COR-L47 (cell line): ENCODE results near the gene HOXA5.
A peak's percentile ranks its signal among the peaks of the same experiment; 100 is the strongest.

ENCODE experiments used
- DNase-seq: peaks from one replicate; lab custom pipeline; 2025; lab: John Stamatoyannopoulos, UW

The HOXA5 gene

GRCh38 chr7:27117887-27118491 lies 25.5 kb downstream of the HOXA5 start:
- DNase-seq: no peak

DNA sequence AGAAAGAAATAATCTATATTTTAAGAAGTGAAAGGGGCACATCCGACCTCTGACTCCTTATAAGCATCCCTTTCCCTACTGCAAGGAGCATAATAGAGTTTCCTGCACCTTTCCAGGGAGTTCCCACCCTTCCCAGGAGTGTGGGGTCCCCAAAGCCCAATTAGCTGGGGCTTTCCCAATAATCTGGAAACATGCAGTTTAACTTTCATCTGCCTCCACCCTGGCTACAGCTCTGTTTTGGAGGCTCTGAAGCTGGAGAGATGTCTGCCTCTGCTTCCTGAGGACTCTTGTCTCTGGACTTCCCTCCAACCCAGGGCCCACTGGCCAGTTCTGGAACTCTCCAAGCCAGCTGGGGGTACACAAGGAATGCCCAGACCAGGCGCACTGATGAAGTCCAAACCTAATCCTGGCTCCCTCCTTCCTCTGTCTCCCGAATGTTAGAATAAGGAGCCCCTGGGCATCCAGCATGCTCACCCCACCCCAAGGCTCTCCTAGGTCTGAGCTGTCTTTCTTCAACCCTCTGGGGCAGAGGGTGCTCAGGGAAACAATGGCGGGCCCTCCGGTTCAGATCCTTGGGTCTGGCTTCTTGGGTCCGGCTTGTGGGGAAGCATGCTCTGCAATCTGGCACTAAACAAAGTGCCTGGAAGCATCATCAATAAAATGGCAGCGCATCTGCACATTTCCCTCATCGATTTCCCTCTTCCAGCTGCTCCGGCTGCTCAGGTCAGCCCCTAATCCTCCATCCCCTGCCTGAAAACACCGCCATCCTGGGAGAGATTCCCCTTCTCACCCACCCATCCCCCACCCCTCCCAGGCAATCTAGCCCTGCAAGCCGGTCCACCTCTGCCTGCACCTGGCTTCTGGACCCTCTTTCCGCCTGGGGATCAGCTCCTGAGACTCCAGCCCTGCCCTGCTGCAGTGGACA lies 26.3 kb downstream of the HOXA5 start:
- no peak for DNase-seq

- DNase-seq: no peak
Measured at GRCh38 chr7:27116031-27116961, 27.2 kb downstream of the HOXA5 start.

DNA sequence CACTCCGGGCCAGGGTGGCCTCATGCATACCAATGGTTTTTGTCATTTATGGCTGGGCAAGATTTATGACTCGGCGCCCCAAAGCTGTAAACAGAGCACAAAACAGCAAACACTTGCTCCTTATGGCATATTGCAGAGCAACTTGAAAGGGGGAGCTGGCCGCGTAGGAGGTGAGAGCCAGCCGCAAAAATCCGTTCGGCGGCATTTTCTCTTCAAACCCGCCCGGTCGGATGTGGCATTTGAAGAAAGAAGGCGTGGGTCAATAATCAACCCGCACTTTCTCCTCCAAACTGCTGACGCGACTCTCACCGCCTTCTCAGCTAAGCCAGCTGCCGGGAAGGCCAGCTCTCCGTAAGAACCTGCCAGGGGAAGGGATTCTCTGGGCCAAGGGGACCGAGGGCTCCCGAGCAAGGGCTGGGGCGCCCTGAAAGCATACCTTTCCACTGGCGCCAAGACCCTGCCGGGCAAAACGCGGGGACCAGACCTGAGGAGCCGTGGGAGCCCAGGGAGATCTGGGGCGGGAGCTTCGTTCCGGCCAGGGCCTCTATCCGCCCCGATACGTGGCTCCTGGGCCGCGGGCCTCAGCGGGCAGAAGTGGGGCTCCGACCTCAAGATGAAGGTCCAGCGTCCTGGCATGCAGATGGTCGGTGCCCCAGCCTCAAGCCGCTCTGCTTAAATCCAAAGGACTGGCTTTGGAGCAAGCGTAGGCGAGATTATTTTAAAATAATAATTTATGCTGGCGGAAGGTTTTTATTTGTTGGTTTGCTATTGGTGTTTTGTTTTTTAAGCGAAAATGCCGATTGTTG lies 28.1 kb downstream of the HOXA5 start:
- no peak for DNase-seq

DNA sequence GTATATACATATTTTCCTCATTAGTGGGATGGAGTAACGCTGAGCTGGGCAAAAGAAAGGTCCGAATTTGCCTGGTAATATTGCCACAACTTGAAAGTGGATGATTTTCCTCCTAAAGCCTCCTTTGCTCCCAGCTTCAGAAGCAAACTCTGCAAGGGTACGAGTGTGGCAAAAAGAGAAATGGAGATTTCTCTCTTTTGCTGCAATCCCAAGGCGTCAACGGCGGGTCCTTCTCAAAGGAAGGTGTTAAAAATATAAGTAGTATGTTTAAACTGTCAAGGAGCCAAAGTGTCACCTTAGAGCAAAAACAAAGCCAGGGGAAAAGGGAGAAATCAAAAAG lies 28.6 kb downstream of the HOXA5 start:
- DNase-seq: no peak

- peak; percentile 50 for DNase-seq
Measured at GRCh38 chr7:27113991-27114769, 29.3 kb downstream of the HOXA5 start.

- DNase-seq: no peak
Measured at GRCh38 chr7:27112955-27113949, 30.2 kb downstream of the HOXA5 start.

DNA sequence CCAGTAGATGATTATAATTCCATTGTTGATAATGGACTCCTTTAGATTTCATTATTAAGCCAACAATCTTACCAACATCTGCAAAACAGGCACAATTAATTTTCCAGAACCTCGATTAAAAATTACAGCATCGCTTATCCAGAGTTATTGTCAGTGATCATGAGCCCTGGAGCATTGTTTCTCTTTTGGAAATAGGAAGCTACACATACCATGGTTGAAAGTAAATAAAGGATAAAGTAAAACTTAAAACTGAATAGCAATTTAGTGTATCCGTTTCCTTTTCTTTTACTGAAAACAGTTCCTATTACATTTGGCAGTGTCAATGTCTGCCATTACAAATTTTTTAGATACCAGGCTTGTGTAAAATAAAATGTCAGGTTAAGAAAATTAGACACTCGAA lies 31.1 kb downstream of the HOXA5 start:
- no peak for DNase-seq

DNA sequence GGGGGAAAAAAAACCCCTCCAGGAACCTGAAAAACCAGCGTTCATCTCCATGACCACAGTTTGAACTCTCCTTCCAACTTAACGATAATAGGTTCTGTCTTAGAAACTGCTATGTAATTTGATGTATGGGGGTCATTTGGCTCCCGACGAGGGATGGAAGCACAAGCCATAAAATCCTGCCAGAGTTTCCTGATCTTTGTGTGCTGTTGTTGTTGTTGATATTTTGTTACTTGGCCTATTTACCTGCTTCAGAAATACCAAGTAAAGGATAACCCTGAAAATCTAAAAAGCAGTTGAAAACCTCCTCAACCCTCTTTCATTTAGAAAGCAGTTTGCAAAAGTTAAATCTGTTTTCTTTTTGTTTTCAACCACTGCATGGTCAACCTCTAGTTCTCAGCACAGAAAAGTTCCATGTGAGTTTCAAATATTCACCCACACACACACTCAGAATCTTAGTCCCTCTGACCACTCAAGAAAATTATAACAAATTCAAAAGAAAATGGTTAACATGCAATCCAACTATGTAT lies 31.7 kb downstream of the HOXA5 start:
- DNase-seq: no peak

DNA sequence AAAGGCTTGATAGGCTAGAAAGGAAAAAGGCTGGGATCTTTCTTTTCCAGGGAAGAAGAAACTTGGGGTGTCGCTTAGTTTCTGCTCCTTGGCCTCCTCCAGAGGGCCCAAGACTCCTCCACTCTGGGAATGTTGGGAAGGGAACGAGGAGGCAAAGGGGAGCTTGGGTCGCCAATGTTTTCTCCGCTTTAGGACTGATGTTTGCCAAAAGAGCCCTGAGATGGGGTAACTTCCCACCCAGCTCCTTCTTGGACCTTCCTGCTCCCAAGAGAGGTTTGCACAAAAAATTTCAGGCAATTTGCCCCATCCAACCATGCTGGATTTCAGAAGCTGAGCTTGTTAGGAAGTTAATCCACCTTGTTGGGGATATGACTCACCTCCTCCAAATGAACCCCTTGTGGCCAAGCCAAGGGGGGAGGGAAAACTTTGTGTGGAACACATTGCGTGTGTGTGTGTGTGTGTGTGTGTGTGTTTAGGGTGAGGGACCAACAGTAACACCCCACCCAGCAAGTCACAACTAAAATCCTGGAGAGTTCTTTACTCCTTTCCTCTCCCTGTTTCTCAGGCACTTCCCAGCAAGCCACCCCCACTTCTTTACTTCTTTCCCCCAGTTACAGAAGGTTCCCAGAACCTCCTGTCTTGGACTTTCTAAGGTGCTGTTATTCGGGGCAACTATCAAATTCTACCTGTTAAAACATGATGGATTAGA lies 32.3 kb downstream of the HOXA5 start:
- no peak for DNase-seq

DNA sequence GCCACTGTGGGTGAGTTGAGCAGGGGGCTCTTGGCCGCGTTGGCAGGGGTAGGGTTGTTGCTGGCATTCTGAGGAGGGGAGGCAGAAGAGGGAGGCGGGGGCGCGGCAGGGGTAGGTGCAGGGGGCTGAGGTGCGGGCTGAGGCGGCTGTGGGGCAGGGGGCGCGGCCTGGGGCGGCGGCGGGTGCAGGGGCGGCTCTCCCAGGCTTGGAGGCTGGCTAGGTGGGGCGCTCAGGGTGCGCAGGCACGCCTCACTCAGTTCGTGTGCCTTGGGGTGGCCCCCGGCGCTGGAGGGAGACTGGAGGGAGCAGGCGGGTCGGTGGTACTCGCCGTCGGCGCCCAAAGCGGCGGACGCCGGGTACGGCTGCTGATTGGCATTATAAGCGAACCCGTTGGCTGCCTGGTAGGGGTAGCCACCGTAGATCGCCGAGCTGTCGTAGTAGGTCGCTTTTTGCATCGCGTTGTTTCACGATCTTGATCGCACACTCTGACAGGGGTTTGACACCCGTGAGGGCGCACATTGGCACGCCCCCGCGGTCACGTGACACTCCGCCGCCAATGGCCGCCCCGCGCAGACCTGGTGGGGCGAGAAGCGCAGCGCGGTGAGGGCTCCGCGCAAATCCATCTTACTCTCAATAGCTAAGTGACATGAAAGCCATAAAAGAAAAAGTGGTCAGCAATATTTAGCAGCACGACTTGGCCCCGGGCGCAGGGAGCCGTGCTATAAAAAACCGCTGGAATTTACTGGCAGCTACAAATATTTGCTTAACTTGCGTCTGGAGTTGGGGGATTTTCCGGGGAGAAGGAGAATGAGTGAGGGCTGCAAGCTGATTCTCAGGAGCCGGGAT lies 33.1 kb downstream of the HOXA5 start:
- DNase-seq: no peak

DNA sequence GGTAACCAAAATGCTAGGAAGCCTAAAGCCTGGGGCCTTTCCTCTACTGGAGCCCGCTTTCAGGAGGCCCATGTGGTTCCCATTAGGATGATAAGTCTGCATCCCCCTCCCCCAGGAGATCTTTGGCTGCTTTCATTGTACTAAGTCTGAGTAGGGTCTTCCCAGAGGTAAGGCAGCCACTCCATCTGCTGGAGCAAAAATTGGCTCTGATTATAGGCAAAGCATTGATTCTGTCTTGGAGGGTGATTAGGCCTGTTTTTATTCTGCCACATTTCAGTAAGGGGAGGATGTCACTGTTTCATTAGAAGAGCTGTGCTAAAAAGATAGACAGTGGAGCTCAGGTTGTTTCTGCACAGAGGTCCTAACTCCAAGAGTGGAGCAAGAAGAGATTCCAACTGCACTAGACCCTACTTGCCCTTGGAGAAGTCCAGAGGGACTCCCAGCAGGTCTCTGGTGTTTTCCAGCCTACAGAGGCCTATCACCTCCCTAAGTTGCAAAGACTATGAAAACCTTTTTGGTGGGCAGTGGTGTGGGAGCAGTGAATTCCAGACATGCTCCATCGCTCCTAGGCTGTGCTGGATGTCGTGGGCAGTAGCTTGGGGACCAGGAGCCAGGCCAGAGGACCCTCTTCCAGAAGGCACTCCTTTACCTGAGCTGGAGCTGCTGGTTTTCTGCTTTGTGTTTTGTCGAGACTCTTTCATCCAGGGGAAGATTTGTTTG lies 33.9 kb downstream of the HOXA5 start:
- no peak for DNase-seq

GRCh38 chr7:27108390-27109127 lies 34.9 kb downstream of the HOXA5 start:
- no peak for DNase-seq

DNA sequence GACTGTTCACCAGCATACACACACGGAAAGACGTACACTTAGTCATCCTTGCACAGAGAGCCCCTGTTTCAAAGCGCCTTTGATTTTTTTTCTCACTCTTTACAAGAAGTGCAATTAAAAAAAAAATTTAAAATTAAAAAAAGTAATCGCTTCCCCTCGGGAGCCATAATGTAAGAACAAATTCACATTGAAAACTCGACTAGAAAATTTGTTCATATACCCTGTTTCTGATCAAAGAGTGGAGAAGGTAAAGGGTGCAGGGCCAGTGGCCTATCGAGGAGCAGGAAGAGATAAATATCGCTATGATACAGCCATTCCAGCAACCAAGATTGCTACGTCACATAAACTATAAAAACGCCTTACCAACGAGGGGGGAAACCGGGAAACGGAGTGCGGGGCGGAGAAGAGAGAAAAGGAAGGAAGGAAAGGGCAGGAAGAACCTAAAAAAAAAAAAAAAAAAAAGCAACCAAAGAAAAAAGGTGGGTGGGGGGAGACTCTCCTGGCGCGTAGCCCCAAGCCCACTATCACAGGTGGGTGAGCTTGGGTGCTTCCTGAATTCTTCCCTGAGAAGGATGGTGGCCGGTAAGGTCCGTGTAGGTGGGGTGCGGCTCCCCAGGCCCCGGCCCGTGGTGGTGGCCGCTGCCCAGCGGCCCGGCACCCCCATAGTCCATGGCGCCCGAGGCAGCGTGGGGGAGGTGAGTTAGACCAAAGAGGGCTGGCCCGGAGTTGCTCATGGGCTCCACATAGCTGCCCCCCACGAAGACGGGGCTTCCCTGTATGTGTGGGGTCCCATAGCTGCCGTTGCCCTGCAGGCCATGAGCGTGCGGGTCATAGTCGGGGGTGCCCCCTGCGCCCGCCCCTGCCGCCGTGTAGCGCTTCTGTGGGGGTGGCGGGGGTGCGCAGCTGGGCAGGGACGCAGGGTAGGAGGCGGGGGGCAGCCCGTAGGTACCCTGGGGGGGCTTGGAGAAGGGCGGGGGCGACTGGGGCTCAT lies 35.8 kb downstream of the HOXA5 start:
- no peak for DNase-seq

GRCh38 chr7:27106901-27107240 lies 36.6 kb downstream of the HOXA5 start:
- no peak for DNase-seq
